ENCODE results near the gene INCA1. TPM values are rescaled to one million over a fixed set of nuclear protein-coding genes. Genes with fewer than 3 reads are reported as not detected.

INCA1 gene
- total and polyA plus RNA-seq, 2 experiments from 2014 or later = 2.7 to 4.1 TPM

GRCh38 chr17:4966844-4967538, 30.3 kb downstream of the INCA1 start:
- TF ChIP-seq CTCF (IDR thresholded peaks at IDR 0.05; ENCODE audit: poor library complexity) = no peak
- no peak for TF ChIP-seq EZH2phosphoT487 (IDR thresholded peaks at IDR 0.05; ENCODE audit: low read depth, severe bottlenecking, unreplicated experiment)
- TF ChIP-seq EZH2 (IDR thresholded peaks at IDR 0.05; ENCODE audit: borderline replicate concordance) = no peak
- Histone ChIP-seq H3K27ac (peak overlapping the region; percentile 93), H3K4me2 (peak overlapping the region; percentile 85), H2AFZ (no peak overlapping the region), H3K9me2 (replicated peaks; ENCODE audit: insufficient read depth) (no peaks in the 10 kb centered on the region), H3K36me3 (replicated peaks; ENCODE audit: insufficient read depth, low read depth) (no peaks in the 10 kb centered on the region), H3K4me3 (peak overlapping the region; percentile 31), H3K9me3 (ENCODE audit: low read depth) (no peaks in the 10 kb centered on the region), H3K4me1 (ENCODE audit: insufficient read depth) (peaks cover 22% of the 10 kb centered on the region), H3K27me3 (no peaks in the 10 kb centered on the region), H3K79me2 (peaks cover 65% of the 10 kb centered on the region), H4K20me1 (ENCODE audit: insufficient read depth, poor library complexity, severe bottlenecking) (no peaks in the 10 kb centered on the region)
- WGBS (ENCODE audit: low lambda C conversion rate, missing lambda C conversion rate) = under 1% methylated on average over 42 of the region's 42 CpGs
- DNase-seq (ENCODE audit: low spot score) = peak; percentile 99

GRCh38 chr17:4965311-4965986, 31.9 kb downstream of the INCA1 start:
- H4K20me1 ChIP-seq (ENCODE audit: insufficient read depth, poor library complexity, severe bottlenecking) = no peaks in the 10 kb centered on the region
- no peak overlapping the region for H2AFZ ChIP-seq
- DNase-seq (ENCODE audit: low spot score) = no peak
- H3K9me3 ChIP-seq (ENCODE audit: low read depth) = no peaks in the 10 kb centered on the region
- H3K79me2 ChIP-seq = peaks cover 49% of the 10 kb centered on the region
- H3K4me3 ChIP-seq = no peak overlapping the region
- WGBS (ENCODE audit: low lambda C conversion rate, missing lambda C conversion rate) = 98% methylated on average over 15 of the region's 15 CpGs
- H3K9me2 ChIP-seq (replicated peaks; ENCODE audit: insufficient read depth) = no peaks in the 10 kb centered on the region
- H3K36me3 ChIP-seq (replicated peaks; ENCODE audit: insufficient read depth, low read depth) = no peaks in the 10 kb centered on the region
- H3K27ac ChIP-seq = peak overlapping the region; percentile 90
- H3K27me3 ChIP-seq = no peaks in the 10 kb centered on the region
- TF ChIP-seq EZH2 (IDR thresholded peaks at IDR 0.05; ENCODE audit: borderline replicate concordance) (no peak), EZH2phosphoT487 (IDR thresholded peaks at IDR 0.05; ENCODE audit: low read depth, severe bottlenecking, unreplicated experiment) (no peak)
- peak overlapping the region; percentile 85 for H3K4me2 ChIP-seq
- peaks cover 20% of the 10 kb centered on the region for H3K4me1 ChIP-seq (ENCODE audit: insufficient read depth)

GRCh38 chr17:4960279-4960922, 36.9 kb downstream of the INCA1 start:
- Histone ChIP-seq H3K4me2 (no peak overlapping the region), H3K4me1 (ENCODE audit: insufficient read depth) (no peaks in the 10 kb centered on the region), H3K27ac (no peak overlapping the region), H3K27me3 (no peaks in the 10 kb centered on the region), H3K9me2 (replicated peaks; ENCODE audit: insufficient read depth) (no peaks in the 10 kb centered on the region), H3K79me2 (peaks cover 15% of the 10 kb centered on the region), H2AFZ (no peak overlapping the region), H4K20me1 (ENCODE audit: insufficient read depth, poor library complexity, severe bottlenecking) (no peaks in the 10 kb centered on the region), H3K36me3 (replicated peaks; ENCODE audit: insufficient read depth, low read depth) (no peaks in the 10 kb centered on the region), H3K9me3 (ENCODE audit: low read depth) (no peaks in the 10 kb centered on the region), H3K4me3 (no peak overlapping the region)
- 85% methylated on average over 9 of the region's 9 CpGs for WGBS (ENCODE audit: low lambda C conversion rate, missing lambda C conversion rate)
- TF ChIP-seq EZH2 (IDR thresholded peaks at IDR 0.05; ENCODE audit: borderline replicate concordance) (no peak), CTCF (IDR thresholded peaks at IDR 0.05; ENCODE audit: poor library complexity) (no peak), EZH2phosphoT487 (IDR thresholded peaks at IDR 0.05; ENCODE audit: low read depth, severe bottlenecking, unreplicated experiment) (no peak)
- DNase-seq (ENCODE audit: low spot score) = no peak

Measured in hepatocyte (in vitro differentiated cells).